HT-29 (cell line): ENCODE measurements around the gene MRPL40. TPM values are rescaled to one million over a fixed set of nuclear protein-coding genes. Genes with fewer than 3 reads are reported as not detected.
A peak's percentile ranks its signal among the peaks of the same experiment; 100 is the strongest.
"Not testable (repeated sequence)": the region's sequence is repeated elsewhere in the genome, so short reads cannot be mapped to it uniquely, and the experiment has no call there.

Experiments
- DNase-seq: peaks from one replicate; pipeline ENCODE4 v3.0.0-alpha.2; 2015; ENCODE audit warnings: low spot score
- total RNA-seq: library from RNA; depleted of rRNA; stranded (reverse); fragments of >200 nt; shearing (Covaris generic); gene quantifications from 2 replicates; pipeline ENCODE4 v1.2.3, GENCODE V29; 2014

Gene MRPL40
- total RNA-seq, 1 experiment from 2014 or later, result 67.8 TPM

- no peak for DNase-seq
Measured at GRCh38 chr22:19406846-19407245, 25.5 kb upstream of the MRPL40 start.

DNA sequence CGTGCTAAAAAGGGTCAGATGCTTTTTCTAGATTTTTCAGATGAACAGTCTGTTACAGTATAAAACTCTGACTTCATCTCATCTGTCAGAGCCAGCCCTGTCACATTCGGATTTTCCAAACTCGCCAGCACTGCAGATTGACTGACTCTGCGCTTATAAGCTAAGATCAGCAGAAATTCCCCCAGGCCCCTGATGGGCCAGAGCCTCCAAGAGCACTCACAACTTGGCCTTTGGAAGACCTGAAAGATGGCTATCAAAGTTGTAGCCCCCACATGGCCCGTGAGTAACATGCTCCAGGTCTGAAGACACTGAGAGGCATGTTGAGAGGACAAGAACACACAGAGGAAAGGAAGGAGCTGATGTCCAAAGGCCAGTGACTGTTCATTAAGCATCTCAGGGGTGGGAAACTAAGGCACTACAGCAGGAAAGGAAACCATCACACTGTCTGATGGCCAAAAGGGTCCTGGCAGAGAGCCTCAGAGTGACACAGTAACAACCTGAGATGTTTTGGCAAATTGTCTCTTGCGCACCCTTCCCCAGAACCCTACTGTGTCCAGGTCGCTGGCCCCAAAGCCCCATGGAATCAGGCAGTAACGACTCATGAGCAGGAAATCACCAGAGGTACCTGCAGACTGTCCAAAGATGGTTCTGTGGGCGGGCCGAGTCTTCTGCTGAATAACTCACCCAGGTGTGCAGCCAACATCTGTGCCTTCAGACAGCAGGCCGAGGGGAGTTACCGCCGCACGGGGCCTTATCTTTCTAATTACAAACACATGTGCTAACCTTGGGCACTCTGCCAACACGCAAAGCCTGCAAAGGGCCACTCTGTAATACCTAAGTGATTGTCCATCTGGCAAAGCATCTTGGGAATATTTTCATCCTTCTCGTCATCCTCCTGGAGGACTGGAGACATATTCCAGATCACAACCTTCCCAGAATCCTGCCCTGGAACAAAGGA, 24.4 kb upstream of the MRPL40 start:
- DNase-seq, result no peak

DNA sequence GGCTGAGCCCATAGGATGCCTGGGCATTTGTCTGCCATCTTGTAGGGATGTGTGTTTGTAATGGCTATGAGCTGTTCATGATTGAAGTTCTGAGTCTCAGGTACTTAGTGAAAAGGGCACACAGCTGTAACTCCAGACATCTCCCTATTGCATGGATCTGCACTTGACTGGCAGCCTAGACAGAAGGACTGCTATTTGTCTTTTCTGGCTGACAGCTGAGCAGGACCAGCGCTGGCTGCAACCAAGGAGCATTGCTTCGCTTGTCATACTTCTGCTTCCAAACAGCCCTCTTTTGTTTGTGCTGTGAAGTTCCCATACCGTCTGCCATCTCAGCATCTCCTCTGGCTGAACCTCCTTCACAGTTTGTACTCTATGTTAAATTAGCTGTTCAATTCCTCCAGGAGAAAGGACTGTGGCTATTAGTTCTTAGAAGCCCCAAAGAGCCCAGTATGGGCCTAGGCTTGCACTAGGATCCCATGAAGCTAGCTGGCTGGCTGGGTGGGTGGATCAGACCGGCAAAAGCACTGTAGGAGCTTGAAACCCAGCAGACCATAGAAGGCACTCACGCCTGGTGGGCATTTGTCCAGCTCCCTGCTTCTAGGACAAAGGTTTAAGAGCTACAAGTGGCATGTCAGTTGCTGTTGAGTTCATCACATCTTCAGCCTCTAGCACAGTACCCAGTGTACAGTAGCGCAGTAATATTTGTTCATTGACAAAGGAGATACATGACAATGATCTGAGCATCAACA, 21.2 kb upstream of the MRPL40 start:
- no peak for DNase-seq

DNA sequence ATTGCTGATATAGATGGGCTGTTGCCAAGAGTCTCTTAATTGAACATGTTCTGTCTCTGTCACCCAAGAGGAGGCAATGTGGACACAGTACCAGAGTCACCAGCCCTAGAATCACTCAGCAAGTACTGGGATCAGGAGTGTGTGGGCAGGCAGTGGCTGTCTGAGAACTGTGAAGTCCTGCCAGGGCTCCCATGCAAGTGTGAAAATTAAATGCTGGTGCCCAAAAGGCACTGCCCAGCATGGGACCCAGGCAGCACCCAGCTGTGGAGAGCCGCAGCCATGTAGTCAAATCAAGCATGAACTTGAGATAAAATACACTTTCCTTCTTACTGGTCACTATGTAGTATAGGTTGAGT, 20.7 kb upstream of the MRPL40 start:
- no peak for DNase-seq

DNA sequence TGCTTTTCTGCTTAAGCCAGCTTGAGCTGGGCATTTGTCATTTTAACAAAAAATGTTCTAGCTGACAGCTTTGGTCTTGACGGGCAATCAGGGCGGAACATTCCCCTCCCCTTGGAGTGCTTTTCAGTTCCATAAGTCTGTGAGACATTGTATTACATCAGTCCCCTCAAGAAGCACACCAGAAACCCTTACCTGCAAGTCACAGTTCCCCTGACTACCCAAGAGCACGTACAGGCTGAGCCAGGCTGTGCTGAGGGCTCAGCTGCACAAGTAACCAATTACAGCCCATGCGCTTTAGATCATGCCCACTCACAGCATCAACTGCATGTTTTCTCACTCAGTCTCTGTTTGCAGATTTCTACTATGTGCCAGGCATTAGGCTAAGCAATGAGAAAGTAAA, 19.9 kb upstream of the MRPL40 start:
- no peak for DNase-seq

DNA sequence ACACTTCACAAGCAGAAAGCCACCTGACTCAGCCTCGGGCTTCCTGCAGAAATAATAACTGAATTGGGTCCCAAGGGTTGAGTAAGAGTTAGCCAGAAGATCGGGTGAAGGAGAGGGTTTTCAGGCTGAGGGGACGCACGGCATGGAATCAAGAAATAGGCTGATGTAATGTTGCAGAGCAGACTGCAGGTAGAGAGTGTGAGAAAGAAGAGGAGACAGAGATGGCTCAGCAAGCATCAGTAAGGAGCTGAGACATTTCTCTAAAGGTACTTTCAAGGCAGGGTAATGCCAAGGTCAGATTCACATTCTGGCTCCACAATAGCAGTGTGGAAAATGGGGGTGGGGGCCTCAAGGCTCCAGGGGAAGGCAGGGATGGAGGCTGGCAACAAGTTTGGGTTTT, 19.4 kb upstream of the MRPL40 start:
- DNase-seq, result no peak

- no peak for DNase-seq
Measured at GRCh38 chr22:19419086-19419463, 13.3 kb upstream of the MRPL40 start.

GRCh38 chr22:19419464-19420178, 12.7 kb upstream of the MRPL40 start:
- DNase-seq, result no peak

DNA sequence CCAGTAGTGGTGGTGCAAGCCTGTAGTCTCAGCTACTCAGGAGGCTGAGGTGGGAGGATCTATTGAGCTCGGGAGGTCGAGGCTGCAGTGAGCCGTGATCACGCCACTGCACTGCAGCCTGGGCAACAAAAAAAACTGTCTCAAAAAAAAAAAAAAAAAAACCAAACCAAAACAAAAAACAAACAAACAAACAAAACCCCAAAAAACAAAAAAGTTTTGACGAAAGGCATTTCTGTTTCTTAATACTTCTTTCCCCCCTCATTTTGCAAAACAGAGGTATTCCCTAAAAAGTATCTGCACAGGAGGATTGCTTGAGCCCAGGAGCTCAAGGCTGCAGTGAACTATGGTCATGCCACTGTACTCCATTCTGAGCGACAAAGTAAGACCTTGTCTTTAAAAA, 12.0 kb upstream of the MRPL40 start:
- DNase-seq, result no peak

GRCh38 chr22:19422440-19423301, 9.7 kb upstream of the MRPL40 start:
- DNase-seq, result no peak

GRCh38 chr22:19424186-19424500, 8.2 kb upstream of the MRPL40 start:
- no peak for DNase-seq

DNA sequence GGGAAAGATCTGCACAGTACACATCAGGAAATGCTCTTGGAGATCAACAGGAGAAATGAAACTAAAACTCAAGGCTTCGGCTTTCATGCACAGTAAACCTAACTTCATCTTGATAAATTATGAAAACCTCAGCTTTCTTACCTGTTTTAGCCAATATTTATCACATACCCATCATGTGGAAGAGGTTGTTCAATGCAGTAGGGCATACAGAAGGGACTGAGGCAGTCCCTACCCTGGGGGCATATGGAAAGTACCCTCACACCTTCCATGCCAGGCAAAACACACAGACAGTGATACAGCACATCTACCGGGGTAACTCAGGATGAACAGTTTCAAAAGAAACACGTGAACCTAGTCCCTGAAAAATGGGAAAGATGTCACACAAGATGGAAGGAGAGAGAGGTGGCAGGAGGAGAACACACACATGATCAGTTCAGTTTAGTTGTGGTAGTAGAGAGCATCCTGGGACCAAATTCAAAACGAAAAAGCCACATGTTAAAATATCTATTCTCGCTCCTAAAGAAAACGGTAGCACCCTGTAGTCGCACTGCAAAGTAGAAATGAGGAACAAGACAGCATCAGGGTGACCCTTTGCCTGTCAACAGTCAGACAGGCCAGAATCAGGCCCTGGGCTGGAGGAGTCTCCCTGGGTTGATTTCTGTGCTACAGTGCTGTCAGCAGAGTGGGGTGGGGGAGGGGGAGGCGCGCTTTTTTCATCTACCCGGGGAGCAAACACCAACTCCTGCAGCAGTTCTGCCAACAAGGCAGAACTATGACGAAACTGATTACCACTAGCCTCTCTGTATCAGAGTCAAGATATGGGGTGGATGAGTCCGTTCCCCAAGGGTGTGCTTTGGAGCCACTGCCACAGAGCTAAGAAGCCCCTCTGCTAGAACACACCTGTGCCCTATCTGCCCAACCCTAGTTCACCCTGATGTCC, 2.1 kb upstream of the MRPL40 start:
- DNase-seq, result no peak

DNA sequence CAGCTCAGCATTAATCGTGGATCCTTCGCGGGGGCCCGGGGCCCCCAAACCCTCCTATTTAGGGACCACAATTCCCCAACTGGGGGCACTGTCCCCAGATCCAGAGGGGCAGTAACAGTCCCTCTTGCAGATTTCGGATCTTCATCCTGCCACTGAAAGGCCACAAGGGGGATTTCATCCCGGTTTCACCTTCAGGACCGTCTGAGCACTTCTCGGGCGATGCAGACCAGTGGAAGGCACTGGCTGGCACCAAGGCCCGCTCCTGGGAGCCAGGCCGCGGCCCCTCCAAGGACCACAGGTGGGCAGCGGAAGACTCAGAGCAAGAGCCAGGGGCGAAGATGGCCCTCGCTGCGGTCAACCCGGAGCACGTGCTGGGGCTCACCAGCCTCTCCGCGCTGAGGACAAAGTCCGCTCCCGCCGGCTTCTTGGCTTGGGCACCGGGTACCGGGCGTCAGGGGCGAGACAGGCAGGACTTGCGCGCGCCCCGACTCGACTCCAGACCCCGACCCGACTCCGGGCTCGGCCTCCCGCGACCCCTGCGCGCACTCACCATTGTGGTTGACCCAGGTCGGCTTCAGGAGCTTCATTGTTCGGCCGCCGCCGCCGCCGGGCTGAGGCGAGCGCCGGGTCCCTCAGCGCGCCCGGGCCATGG, 1.3 kb upstream of the MRPL40 start:
- peak; percentile 68 for DNase-seq

- peak; percentile 86 for DNase-seq
Measured at GRCh38 chr22:19431649-19432132, 654 bp upstream of the MRPL40 start, which contains the start of gene HIRA. TSS of gene HIRA (minus strand) at chr22:19431733. CDS start at chr22:19431476, 257 bp downstream.

GRCh38 chr22:19434401-19434800, 2.1 kb downstream of the MRPL40 start:
- no peak for DNase-seq

- DNase-seq, result no peak
Measured at GRCh38 chr22:19434829-19435580, 2.7 kb downstream of the MRPL40 start.

DNA sequence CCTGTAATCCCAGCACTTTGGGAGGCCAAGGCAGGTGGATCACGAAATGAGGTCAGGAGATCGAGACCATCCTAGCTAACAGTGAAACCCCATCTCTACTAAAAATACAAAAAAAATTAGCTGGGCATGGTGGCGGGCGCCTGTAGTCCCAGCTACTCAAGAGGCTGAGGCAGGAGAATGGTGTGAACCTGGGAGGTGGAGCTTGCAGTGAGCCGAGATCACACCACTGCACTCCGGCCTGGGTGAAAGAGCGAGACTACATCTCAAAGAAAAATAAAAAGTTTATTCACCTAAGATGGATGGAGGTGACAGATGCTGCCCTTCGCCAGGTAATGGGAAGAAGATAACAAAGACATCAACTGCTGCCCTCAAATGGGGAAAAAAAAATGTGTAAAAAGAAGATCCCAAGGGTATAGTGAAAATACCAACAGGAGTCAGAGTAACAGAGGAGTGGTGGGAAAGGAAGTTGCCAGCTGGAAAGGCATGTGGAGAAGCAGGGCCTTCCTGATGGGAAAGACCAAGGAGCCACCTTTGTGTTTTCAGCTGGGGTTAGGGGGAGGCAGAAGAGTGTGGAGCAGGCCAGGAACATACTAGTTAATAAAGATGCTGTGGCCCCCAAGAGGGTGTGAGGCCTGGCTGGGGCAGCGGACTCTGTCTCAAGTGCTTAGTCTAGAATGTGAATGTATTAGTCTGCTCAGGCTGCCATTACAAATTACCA, 4.3 kb downstream of the MRPL40 start:
- DNase-seq, result not testable (repeated sequence)

DNA sequence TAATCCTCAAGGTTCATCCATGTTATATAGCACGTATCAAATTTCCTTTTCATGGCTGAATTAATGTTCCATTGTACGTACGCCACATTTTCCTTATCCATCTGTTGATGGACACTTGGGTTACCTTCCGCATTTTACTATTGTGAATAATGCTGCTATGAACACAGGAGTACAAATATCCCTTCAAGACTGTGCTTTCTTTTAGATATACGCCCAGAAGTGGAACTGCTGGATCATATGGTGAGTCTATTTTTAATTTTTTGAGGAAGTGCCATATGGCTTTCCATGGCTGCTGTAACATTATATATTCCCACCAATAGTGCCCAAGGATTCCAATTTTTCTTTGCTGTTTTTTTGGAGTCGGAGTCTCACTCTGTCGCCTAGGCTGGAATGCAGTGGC, 6.0 kb downstream of the MRPL40 start:
- DNase-seq, result no peak
